GM18909 (cell line): ENCODE data around the gene ANKMY1.
"Not testable (repeated sequence)": the region's sequence is repeated elsewhere in the genome, so short reads cannot be mapped to it uniquely, and the experiment has no call there.

Source experiments
- ATAC-seq: cut with Tn5 transposase; IDR thresholded peaks from one replicate; pipeline ENCODE4 v1.9.1; 2021; ENCODE audit warnings: mild to moderate bottlenecking; ENCODE audit not compliant: unreplicated experiment, poor library complexity

ANKMY1 gene

DNA sequence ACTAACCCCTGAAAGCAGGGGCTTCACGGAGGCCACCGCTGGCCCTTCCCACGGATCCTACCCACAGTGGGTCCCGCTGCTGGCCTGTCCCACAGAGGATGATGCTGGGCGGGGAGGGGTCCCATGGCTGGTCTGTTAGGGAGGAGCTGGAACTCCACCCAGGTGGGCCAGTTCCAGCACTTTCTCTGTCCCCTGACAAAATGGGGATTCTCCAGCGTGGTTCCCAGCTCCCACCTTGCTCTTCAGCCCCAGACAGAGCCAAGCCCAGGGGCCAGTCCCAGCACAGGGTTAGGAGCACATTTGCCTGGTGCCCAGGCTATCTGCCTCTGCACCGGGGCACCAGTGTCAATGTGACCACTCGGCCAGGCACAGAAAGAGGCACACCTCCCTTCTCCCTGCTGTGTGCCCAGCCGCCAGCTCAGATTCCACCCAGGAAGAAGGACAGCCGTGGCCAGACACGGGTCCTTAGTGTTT lies 50.0 kb downstream of the ANKMY1 start:
- no peak for ATAC-seq

- no peak for ATAC-seq
Measured at GRCh38 chr2:240507060-240507777, 50.6 kb downstream of the ANKMY1 start.

- ATAC-seq: no peak
Measured at GRCh38 chr2:240506406-240507059, 51.3 kb downstream of the ANKMY1 start.

DNA sequence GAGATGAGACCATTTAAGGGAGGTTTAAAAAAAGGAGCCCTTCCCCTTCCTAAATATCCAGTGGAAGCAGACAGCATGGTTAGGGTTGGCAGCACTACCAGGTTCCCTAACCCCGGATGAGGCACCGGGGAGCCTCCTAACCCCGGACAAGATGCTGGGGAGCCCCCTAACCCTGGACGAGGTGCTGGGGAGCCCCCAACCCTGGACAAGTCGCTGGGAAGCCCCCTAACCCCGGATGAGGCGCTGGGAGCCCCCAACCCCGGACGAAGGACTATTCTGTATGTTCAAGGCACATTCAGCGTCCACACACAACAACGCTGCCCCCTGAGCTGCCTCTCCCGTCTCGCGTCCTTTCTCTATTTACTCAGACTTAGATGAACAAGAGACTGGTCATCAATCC lies 51.9 kb downstream of the ANKMY1 start:
- no peak for ATAC-seq

DNA sequence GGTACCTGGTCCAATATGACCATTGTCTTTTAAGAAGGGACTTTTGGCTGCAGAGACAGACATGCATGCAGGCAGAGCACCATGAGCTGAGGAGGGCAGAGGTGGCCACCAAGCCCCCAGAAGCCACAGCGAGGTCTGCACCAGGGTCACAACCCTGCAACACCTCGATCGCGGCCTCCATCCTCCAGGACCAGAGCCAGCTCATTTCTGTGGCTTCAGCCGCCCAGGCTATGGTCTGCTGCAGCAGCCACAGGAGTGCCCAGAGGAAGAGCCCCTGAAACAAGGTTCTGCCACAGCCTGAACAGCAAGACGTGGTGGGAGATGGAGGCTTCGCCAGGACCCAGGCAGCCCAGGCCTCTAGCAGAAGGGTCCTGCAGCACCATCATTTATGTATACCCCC lies 53.9 kb downstream of the ANKMY1 start:
- no peak for ATAC-seq

- no peak for ATAC-seq
Measured at GRCh38 chr2:240503375-240503774, 54.4 kb downstream of the ANKMY1 start.

- no peak for ATAC-seq
Measured at GRCh38 chr2:240502430-240503121, 55.2 kb downstream of the ANKMY1 start.

- no peak for ATAC-seq
Measured at GRCh38 chr2:240502059-240502429, 55.7 kb downstream of the ANKMY1 start.

GRCh38 chr2:240501531-240501991 lies 56.2 kb downstream of the ANKMY1 start:
- no peak for ATAC-seq

DNA sequence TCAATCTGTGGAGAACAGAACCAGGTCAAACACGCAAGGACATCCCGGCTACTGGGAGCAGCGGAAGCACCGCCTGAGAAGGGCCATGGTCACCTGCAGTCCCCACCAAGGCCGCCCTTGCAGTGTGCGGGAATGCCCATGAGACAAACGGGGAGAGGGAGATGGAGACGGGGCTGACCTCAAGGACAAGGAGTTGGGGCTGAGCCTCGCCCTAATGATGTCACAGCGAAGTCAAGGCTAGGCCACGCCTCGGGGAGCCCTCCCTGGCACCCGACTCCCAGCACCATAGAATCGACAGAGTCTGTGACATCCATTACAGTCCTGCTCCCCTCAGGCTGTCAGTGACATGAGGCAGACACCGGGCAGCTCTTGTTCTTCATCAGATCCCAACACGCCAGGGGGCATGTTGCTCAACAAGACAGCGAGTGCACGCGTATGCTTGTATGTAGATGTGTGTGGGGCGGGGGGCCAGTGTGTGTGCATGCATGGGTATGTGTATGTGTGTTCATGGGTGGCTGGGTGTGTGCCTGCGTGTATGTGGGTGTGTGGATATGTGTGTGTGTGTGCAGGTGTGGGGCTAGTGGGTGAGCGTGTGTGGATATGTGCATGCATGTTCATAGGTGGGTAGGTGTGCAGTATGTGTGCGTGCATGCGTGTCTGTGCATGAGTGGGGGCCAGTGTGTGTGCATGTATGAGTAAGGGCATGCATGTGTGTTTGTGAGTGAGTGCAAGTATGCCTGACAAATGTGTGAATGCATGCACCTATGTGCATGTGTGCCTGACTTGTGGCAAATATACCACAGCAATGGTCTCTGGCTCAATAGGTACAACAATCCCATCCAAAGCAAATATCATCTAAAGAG lies 57.0 kb downstream of the ANKMY1 start:
- ATAC-seq: no peak

- no peak for ATAC-seq
Measured at GRCh38 chr2:240499309-240500301, 58.2 kb downstream of the ANKMY1 start.

- ATAC-seq: no peak
Measured at GRCh38 chr2:240498958-240499260, 58.9 kb downstream of the ANKMY1 start.

DNA sequence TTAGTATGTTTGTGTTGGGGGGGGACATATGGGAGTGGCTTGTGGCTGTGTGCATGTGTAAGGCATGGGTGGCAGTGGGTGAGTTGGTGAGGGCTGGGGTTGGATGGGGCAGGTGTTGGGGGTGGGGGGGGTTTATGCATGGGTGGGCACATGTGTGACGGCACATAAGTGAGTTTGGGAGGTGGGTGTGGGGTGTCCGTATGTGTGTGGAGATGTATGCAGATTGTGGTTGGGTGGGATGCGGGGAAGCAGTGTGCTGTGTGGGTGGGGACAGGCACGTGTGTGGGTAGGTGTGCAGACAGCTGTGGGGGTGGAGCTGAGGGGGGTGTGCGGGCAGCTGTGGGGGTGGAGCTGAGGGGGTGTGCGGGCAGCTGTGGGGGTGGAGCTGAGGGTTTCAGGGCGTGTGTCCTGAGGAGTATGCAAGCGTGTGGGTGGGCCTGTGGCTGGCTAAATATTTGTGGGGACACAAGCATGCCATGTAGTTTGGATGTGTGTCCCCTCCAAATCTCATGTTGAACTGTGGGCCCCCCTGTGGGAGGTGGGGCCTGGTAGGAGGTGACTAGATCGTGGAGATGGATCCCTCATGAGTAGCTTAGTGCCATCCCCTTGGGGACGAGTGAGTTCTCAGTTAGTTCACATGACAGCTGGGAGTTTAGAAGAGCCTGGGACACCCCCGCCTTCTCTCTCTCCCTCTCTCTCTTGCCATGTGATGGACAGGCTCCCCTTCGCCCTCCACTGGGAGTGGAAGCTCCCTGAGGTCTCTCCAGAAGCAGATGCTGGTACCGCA lies 59.4 kb downstream of the ANKMY1 start:
- no peak for ATAC-seq

DNA sequence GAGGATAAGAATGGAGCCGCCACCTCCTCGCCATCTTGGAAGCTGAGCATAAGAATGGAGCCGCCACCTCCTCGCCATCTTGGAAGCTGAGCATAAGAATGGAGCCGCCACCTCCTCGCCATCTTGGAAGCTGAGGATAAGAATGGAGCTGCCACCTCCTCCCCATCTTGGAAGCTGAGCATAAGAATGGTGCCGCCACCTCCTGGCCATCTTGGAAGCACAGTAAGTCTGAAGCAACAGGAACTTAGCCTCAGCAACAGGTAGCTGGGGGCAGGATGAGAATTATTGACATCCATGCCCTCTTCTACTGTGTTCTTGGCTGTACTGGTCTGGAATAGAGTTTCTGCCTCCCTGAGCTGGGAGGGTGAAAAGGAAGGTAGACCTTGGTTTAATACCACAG lies 60.7 kb downstream of the ANKMY1 start:
- not testable (repeated sequence) for ATAC-seq

DNA sequence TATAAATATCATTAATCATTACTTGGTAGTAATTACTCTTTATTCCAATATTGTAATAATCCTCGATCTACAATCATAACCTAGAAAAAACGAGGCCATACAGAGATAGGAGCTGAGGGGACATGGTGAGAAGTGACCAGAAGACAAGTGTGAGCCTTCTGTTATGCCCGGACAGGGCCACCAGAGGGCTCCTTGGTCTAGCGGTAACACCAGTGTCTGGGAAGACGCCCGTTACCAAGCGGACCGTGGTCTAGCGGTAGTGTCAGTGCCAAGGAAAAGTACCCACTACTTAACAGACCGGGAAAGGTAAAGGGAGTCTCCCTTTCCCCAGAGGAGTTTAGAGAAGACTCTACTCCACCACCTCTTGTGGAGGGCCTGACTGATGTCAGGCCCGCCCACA lies 62.8 kb downstream of the ANKMY1 start:
- ATAC-seq: not testable (repeated sequence)

DNA sequence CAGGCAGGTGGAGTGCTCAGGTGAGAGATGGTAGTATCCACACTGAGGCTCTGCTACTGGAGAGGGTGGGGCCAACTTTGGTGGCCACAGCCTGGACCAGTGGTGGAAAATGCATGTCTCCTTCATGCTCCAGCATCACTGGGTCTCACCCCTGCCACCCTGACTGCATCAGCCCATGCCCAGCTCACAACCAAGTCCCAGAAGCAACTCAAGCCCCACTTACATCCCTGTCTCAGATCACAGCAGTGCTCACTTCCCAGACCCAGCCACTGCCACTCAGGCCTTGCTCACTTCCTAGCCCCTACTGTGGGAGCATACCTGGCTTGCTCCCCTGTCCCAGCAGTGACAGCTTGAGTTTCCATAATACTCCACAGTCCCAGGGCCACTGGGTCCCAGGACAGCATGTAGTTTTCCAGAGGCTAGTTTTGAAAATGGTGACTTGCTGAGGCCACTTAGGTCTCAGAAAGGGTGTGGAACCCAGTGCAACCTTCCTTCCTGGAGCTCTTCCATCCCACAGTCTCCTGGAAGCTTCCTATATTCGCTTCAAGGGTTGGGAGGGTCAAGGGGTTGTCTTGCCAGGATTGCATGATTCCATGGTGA lies 63.5 kb downstream of the ANKMY1 start:
- ATAC-seq: no peak

- ATAC-seq: no peak
Measured at GRCh38 chr2:240491483-240491882, 66.3 kb downstream of the ANKMY1 start.

- ATAC-seq: no peak
Measured at GRCh38 chr2:240482141-240482540, 75.6 kb downstream of the ANKMY1 start.
